ENCODE data around the gene CENPB.
A peak's percentile ranks its signal among the peaks of the same experiment; 100 is the strongest.
"Not testable (repeated sequence)": the region's sequence is repeated elsewhere in the genome, so short reads cannot be mapped to it uniquely, and the experiment has no call there.

The CENPB gene

DNA sequence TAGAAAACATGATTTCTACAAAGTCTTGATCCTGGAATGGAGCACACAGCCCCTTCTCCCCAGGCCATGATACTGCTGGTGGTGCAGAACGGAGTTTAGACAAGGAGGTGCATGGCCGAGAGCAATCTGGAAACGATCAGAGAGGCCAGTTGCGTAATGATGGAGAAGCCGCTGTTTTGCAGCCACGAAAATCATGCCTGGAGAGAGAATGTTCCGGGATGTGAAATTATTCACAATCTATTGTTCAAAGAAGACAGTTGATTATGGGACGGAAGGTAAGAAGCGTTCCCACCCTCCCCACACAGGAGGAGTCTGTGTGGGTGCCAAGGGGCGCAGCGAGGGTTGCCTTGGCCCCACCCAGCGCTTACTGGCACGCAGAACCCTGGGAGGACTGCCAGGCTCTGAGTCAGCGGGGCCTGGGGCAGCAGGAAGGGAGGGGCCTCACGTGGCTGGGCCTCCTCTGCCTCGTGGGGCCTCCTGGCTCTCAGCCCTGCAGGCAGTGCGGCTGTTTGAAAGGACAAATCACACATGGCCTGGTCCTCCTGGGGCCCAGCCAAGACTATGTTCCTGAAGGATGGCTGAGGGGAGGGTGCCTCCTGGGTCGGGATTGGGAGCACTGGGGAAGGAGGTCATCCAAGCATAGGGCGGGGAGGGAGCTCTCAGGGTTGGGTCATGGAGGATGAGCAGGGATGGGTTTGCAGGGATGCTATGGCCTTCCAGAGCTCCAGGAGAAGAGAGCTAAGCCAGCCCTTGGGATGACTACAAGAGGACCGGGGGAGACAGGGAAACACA is 25.1 kb upstream of the CENPB start:
- DNase-seq = peak; percentile 99

GRCh38 chr20:3808544-3808943 is 22.0 kb upstream of the CENPB start:
- DNase-seq = no peak

GRCh38 chr20:3804781-3805180 is 18.2 kb upstream of the CENPB start:
- no peak for DNase-seq

GRCh38 chr20:3804254-3804751 is 17.8 kb upstream of the CENPB start:
- no peak for DNase-seq

DNA sequence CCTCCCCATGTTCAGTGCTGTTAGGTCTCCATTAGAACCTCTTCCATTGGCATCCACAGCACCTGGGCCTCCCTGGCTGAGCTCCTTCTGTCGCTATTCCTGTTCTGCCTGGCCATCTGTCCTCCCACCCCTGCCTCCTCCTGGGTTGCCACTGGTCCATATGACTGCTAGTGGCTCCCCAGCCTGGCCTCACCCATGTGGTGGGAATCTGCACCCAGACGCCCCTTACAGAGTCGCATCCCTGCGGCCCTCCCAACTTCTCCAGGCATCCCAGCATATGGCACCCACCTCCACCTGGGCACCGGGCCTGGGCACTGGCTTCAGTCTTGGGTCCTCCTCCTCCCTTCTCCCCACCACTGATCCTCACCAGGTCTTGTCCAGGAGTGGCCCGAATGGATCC is 17.3 kb upstream of the CENPB start:
- DNase-seq = no peak

GRCh38 chr20:3803289-3803688 is 16.7 kb upstream of the CENPB start:
- no peak for DNase-seq

- DNase-seq = no peak
Observed at GRCh38 chr20:3802524-3803239, 16.1 kb upstream of the CENPB start.

DNA sequence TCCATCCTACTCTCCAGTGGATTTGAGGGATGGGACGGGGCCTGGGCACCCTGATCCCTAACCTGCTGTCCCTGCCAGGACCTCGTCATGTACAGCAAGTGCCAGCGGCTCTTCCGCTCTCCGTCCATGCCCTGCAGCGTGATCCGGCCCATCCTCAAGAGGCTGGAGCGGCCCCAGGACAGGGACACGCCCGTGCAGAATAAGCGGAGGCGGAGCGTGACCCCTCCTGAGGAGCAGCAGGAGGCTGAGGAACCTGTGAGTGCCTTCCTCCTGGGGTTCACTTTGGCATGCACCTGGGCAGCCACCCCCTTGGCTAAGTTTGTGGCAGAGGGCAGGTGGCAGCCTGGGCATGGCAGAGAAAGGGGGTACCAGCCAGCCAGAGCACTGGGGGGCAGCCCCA is 15.3 kb upstream of the CENPB start:
- DNase-seq = no peak

- DNase-seq = no peak
Observed at GRCh38 chr20:3801299-3801698, 14.8 kb upstream of the CENPB start.

DNA sequence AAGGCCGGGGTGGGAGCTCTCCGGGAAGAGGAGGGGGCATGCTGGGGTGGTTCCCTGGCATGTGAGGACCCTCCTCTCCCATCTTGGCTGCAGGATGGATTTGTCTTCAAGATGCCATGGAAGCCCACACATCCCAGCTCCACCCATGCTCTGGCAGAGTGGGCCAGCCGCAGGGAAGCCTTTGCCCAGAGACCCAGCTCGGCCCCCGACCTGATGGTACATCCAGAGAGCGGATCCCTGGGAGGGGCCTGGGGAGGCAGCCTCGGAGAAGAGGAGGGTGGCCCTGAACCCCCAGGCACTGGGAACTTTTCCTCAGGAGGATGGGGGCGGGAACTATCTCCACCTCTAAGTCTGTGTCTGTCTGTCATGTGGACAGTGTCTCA is 14.3 kb upstream of the CENPB start:
- no peak for DNase-seq

- no peak for DNase-seq
Observed at GRCh38 chr20:3800256-3800877, 13.8 kb upstream of the CENPB start.

- DNase-seq = no peak
Observed at GRCh38 chr20:3798908-3799248, 12.3 kb upstream of the CENPB start.

DNA sequence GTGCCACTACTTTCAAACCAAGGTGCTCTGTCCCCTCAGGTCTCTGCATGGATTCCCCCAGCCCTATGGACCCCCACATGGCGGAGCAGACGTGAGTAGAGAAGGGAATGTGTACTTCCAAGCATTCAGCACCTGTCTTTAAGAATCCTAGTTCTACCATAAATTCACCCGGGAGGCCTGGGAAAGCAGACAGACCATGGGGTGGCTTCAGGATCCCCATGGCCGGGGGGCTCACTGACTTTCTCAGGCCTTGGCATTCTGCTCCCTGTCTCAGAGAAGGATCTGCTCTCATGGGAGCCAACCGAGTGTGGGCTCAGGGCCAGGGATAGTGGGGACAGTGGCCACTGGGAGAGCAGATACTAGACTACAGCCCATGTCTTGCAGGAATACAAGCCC is 11.8 kb upstream of the CENPB start:
- DNase-seq = no peak

GRCh38 chr20:3797592-3798372 is 11.2 kb upstream of the CENPB start:
- DNase-seq = peak; percentile 55

- DNase-seq = no peak
Observed at GRCh38 chr20:3797226-3797545, 10.6 kb upstream of the CENPB start.

DNA sequence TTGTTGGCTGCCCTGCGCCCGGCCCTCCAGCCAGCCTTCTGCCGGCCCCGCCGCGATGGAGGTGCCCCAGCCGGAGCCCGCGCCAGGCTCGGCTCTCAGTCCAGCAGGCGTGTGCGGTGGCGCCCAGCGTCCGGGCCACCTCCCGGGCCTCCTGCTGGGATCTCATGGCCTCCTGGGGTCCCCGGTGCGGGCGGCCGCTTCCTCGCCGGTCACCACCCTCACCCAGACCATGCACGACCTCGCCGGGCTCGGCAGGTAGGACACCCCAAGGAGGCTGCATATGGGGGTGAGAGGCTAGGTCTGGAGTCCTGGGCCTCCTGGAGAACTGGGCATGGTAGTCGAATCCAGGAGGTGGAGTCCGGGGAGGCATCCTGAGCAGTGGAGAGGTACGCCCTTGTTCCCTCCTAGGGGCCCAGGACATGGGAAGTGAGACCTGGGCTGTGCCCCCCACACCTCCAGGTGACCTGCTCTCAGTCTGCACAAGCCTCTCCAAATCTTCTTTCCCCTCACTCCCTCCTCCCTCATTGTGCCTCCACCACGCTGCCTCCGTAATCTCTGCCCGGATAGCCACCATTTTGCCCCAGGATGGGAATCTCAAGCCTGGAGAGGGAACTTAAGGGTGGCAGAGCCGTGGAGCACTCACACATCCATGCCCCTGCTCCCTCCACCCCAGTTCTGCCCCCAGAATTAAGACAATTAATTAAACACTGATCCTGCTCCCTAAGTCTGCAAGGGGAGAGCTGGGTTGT is 10.1 kb upstream of the CENPB start:
- DNase-seq = no peak

DNA sequence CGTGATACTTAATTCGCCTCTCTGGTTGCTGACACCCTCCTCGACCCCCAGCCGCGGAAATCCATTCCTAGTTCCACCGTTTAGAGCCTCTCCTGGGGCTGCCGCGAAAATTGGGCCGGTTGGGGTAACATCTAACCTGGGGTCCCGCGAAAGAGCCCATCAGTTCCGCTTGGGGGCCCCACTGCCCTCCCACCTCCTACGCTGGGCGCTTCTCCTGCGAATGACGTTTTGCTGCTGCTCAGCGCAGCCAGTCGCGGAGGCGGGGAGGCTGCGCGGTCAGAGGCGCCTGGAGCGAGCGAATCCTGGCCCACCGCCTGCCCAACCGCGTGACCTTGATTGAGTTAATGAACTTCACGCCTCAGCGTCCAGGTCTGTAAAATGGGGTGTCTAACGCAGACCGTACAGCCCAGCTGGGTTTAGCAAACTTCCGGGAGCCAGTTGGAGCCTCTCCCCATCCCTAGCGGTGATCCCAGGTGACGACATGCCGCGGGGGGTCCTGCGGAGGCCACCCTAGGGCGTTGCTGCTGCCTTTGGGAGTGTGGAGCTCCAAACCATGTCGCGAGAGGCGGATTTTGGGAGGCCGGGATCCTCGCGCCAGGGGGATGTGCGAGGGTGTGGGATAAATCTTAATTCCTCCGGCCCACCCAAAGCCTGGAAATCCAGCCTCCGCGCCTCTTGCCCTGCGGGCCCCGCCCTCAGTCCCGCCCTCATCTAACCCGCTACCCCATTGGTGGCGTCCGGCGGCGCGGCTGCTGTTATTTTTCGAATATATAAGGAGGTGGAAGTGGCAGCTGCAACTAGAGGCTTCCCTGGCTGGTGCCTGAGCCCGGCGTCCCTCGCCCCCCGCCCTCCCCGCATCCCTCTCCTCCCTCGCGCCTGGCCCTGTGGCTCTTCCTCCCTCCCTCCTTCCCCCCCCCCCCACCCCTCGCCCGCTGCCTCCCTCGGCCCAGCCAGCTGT is 9.2 kb upstream of the CENPB start, which contains the start of gene CDC25B:
Gene CDC25B (plus strand): TSS at position 800 of the 958 bp plus-strand sequence. CDS start 222 bp downstream, outside the sequence.
- peak; percentile 95 for DNase-seq

DNA sequence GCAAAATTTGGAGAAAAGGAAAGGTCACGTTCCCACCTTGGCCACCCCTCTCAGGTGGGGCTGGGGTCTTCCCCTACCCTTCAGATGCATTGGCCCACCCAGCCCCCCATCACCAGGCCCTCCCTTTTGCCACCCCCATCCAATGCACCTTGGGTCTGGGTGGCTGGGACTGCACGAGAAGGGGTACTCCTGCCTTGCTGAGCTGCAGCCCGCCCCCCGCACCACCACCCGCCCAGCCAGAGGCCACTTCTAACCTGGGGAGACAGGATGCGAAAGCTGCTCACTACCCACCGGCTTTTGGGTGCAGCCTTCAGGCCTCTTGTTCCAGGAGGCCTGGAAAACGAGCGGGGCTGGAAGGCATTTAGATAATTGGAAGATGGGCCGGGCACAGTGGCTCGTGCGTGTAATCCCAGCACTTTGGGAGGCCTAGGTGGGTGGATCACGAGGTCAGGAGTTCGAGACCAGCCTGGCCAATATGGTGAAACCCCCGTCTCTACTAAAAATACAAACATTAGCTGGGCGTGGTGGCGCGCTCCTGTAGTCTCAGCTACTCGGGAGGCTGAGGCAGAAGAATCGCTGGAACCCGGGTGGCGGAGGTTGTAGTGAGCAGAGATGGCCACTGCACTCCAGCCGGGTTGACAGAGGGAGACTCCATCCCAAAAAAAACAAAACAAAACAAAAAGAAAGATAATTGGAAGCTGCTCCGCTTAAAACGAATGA is 8.3 kb upstream of the CENPB start:
- DNase-seq = no peak

- DNase-seq = not testable (repeated sequence)
Observed at GRCh38 chr20:3794168-3794567, 7.6 kb upstream of the CENPB start.

GRCh38 chr20:3789201-3789600 is 2.7 kb upstream of the CENPB start:
- DNase-seq = not testable (repeated sequence)

All from fibroblast of skin of back (primary cell).